A549 (cell line): ENCODE data around the gene TUBA3C. TPM values are rescaled to one million over a fixed set of nuclear protein-coding genes. Genes with fewer than 3 reads are reported as not detected.

Experiments used
- ATAC-seq, 2 experiments: fragments of 200-7000 bp in 1 of 2; fragments of >200 bp in 1 of 2; cut with Nextera tagmentation in 1 of 2; cut with Tn5 transposase in 1 of 2; 3 replicates each; pipeline versions ENCODE4 v1.8.0 to v1.9.1; 2018 to 2020; ENCODE audit warnings: mild to moderate bottlenecking in 1 of 2, moderate library complexity in 1 of 2
- CTCF ChIA-PET: fragments of 300-600 bp; sonication (Branson Sonifier 250); formaldehyde crosslinking; extraction: SDS; loops from one replicate; lab custom pipeline; 2021; ENCODE audit warnings: antibody characterized with exemption, inconsistent platforms; lab: Yijun Ruan, JAX
- POLR2A ChIA-PET: fragments of 350-600 bp; formaldehyde crosslinking; extraction: SDS; loops from one replicate; lab custom pipeline; 2021; ENCODE audit warnings: antibody characterized with exemption, inconsistent platforms; lab: Yijun Ruan, JAX
- DNase-seq, 2 experiments: peaks; one replicate each; pipeline versions ENCODE4 v3.0.0 to v3.0.0-alpha.2; 2011 to 2016; ENCODE audit warnings: low read depth in 1 of 2, low spot score in 1 of 2
- FAIRE-seq: peaks from 2 replicates; lab custom pipeline; 2011; peaks lifted over from hg19 to GRCh38; lab: Jason Lieb, UNC
- H3K27ac ChIP-seq, 2 experiments: fragments of >200 bp; sonication (Bioruptor Twin); formaldehyde crosslinking; 3 replicates each; pipeline ENCODE4 v1.5.1; 2016 to 2017
- H3K4me1 ChIP-seq: fragments of >200 bp; sonication (Bioruptor Twin); formaldehyde crosslinking; 3 replicates; pipeline ENCODE4 v1.6.1; 2016
- H3K4me2 ChIP-seq: fragments of >200 bp; sonication (Bioruptor Twin); formaldehyde crosslinking; 3 replicates; pipeline ENCODE4 v1.6.1; 2016
- H3K4me3 ChIP-seq: fragments of >200 bp; sonication (Bioruptor Twin); formaldehyde crosslinking; 3 replicates; pipeline ENCODE4 v1.5.1; 2016
- H3K9me3 ChIP-seq: fragments of >200 bp; sonication (Bioruptor Twin); formaldehyde crosslinking; 3 replicates; pipeline ENCODE4 v1.6.1; 2016
- BCL3 ChIP-seq: fragments of >200 bp; sonication (Bioruptor Twin); formaldehyde crosslinking; IDR thresholded peaks from 3 replicates; pipeline ENCODE4 v1.6.1; 2016
- BHLHE40 ChIP-seq: IDR thresholded peaks from 2 replicates; pipeline ENCODE4 v1.6.1; 2012; ENCODE audit warnings: low read depth, low read length, inconsistent platforms
- CHD4 ChIP-seq: fragments of 200-600 bp; sonication (generic); IDR thresholded peaks from 2 replicates; pipeline ENCODE4 v1.6.1; 2016; ENCODE audit warnings: antibody characterized with exemption, mild to moderate bottlenecking, borderline replicate concordance
- EHF ChIP-seq: fragments of 250-450 bp; sonication (Bioruptor Pico); IDR thresholded peaks from 2 replicates; pipeline ENCODE4 v1.5.0; 2020; ENCODE audit warnings: mild to moderate bottlenecking
- EHMT2 ChIP-seq: fragments of 200-600 bp; sonication (generic); IDR thresholded peaks from 2 replicates; pipeline ENCODE4 v1.6.1; 2016; ENCODE audit warnings: antibody characterized with exemption, low read depth, mild to moderate bottlenecking, moderate library complexity
- GATA3 ChIP-seq: IDR thresholded peaks from 2 replicates; pipeline ENCODE4 v1.6.1; 2012; ENCODE audit warnings: borderline replicate concordance
- HDAC2 ChIP-seq: fragments of 200-600 bp; sonication (generic); IDR thresholded peaks from 2 replicates; pipeline ENCODE4 v1.6.1; 2016
- HEYL ChIP-seq: fragments of 250-450 bp; sonication (Bioruptor Pico); IDR thresholded peaks from 2 replicates; pipeline ENCODE4 v1.8.0; 2021; ENCODE audit warnings: mild to moderate bottlenecking, moderate library complexity
- JUNB ChIP-seq: fragments of >200 bp; sonication (Bioruptor Twin); formaldehyde crosslinking; IDR thresholded peaks from 2 replicates; pipeline ENCODE4 v1.6.1; 2016
- KDM5A ChIP-seq: fragments of 200-600 bp; sonication (generic); IDR thresholded peaks from 2 replicates; pipeline ENCODE4 v1.6.1; 2016; ENCODE audit warnings: antibody characterized with exemption, mild to moderate bottlenecking
- MAZ ChIP-seq: fragments of 150-350 bp; IDR thresholded peaks from 2 replicates; pipeline ENCODE4 v1.6.1; 2014; ENCODE audit warnings: antibody characterized with exemption, low read depth, low read length, borderline replicate concordance
- PHF8 ChIP-seq: fragments of 200-600 bp; sonication (generic); IDR thresholded peaks from 2 replicates; pipeline ENCODE4 v1.6.1; 2016; ENCODE audit warnings: low read depth, mild to moderate bottlenecking, antibody characterized with exemption, moderate library complexity, borderline replicate concordance
- POLR2A ChIP-seq: IDR thresholded peaks from 2 replicates; pipeline ENCODE4 v1.6.1; 2012; ENCODE audit warnings: mild to moderate bottlenecking, low read length
- POLR2AphosphoS2 ChIP-seq: conservative IDR thresholded peaks from 2 replicates; pipeline ENCODE4 v1.6.1; 2012; ENCODE audit warnings: low read length, improper control_type of control experiment, inconsistent platforms
- REST ChIP-seq: fragments of 200-600 bp; sonication (generic); IDR thresholded peaks from 2 replicates; pipeline ENCODE4 v1.6.1; 2016; ENCODE audit warnings: antibody characterized with exemption, mild to moderate bottlenecking, moderate library complexity
- RFX5 ChIP-seq: fragments of 450-650 bp; IDR thresholded peaks from 2 replicates; pipeline ENCODE4 v1.7.1; 2014; ENCODE audit warnings: antibody characterized with exemption, mild to moderate bottlenecking, moderate library complexity
- RNF2 ChIP-seq: fragments of 200-600 bp; sonication (generic); IDR thresholded peaks from 2 replicates; pipeline ENCODE4 v1.6.1; 2016; ENCODE audit warnings: low read depth, mild to moderate bottlenecking, antibody characterized with exemption, moderate library complexity, borderline replicate concordance
- SREBF2 ChIP-seq: fragments of 450-650 bp; IDR thresholded peaks from 2 replicates; pipeline ENCODE4 v1.6.1; 2014; ENCODE audit warnings: mild to moderate bottlenecking, moderate library complexity
- ZC3H11A ChIP-seq: fragments of 450-650 bp; IDR thresholded peaks from 2 replicates; pipeline ENCODE4 v1.6.1; 2014; ENCODE audit warnings: antibody characterized with exemption, mild to moderate bottlenecking
- ZNF302 ChIP-seq: fragments of 250-450 bp; sonication (Bioruptor Pico); IDR thresholded peaks from 2 replicates; pipeline ENCODE4 v1.9.0; 2021; ENCODE audit warnings: inconsistent platforms, mild to moderate bottlenecking, moderate library complexity
- WGBS: methylation state at CpG from one replicate; pipeline ENCODE4 v1.1.6; 2017; ENCODE audit errors: missing lambda C conversion rate; 5-methylcytosine and 5-hydroxymethylcytosine counted together
- polyA plus RNA-seq, 4 experiments: library from polyadenylated mRNA; depleted of rRNA in 3 of 4; stranded (reverse); fragments of >200 nt; fragmentation: RNase III in 1 of 4; extraction: RNeasy Plus Mini Kit Qiagen cat#74134 plus additional on column Dnase treatment in 1 of 4; gene quantifications; 2 replicates in 3 of 4; 3 replicates in 1 of 4; pipeline ENCODE4 v1.2.3, GENCODE V29; 2011 to 2017
- TF ChIP-seq, protein P1 (sequence below): IDR thresholded peaks from 2 replicates; pipeline ENCODE4 v1.6.1; 2012
- TF ChIP-seq, protein P2 (sequence below): fragments of 250-450 bp; sonication (Bioruptor Pico); IDR thresholded peaks from 2 replicates; pipeline ENCODE4 v1.5.0; 2021; ENCODE audit warnings: mild to moderate bottlenecking, moderate library complexity, borderline replicate concordance

TUBA3C gene
- polyA plus RNA-seq, 2 of the 4 experiments (the other 2 are of a cell fraction), result not detected

- CTCF ChIA-PET, result no interaction called here
- Histone ChIP-seq H3K4me1 (no peaks in the 10 kb centered on the region), H3K4me2 (no peak overlapping the region), H3K9me3 (no peaks in the 10 kb centered on the region), H3K4me3 (no peak overlapping the region), H3K27ac (no peak overlapping the region)
- DNase-seq (no peak), ATAC-seq (no peak), FAIRE-seq (no peak)
- POLR2A ChIA-PET, result interaction anchor here (0.6 kb wide), 1 partner anchor 739 kb away, joined by 3 read pairs; no protein-coding TSS in a partner anchor
- WGBS, result 25% methylated on average over 4 of the region's 5 CpGs
- TF ChIP-seq REST, result no peak
- TF ChIP-seq HDAC2, result no peak
- no peak for TF ChIP-seq POLR2A
- TF ChIP-seq RNF2, result no peak
- TF ChIP-seq, protein P1, sequence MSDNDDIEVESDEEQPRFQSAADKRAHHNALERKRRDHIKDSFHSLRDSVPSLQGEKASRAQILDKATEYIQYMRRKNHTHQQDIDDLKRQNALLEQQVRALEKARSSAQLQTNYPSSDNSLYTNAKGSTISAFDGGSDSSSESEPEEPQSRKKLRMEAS, result no peak
- TF ChIP-seq JUNB, result no peak
- TF ChIP-seq BCL3, result no peak
- TF ChIP-seq KDM5A, result no peak
These were observed 4.4 kb upstream of the TUBA3C start for GRCh38 chr13:19185865-19186645.

DNA sequence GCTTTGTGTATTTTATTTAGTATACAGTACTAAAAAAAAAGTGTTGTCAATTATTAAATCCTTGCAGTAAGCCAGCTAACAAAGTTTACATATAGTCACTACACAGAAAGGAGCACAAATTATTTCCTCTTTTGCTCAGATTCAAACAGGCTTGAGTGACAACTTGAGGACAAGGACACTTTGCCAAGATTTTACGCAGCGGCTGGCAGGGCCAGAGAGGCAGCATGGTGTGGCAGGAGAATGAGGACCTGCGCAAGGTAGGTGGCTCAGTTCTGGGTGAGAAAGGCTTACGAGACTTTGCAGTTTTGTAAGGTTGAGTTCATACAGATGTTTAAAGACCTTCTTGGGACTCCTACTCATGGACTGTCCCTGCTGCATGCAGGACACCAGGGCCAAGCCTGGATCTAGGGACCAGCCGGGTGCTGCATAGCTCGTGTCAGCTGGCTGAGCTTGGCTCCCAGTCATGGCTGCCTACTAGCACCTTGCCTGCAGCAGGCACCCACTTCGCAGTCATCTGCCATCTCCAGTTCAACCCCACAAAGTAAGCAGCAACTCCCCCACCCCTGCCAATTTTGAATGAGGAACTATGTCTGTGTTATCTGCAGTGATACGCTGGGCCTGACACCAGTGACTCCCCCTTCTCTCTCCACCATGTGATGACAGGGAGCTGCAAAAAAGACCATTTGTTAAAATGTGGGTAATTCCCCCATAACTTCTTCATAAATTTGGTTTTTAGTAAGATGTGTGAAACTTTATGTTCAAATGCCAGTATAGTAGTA lies 3.7 kb upstream of the TUBA3C start:
- Histone ChIP-seq H3K4me3 (no peak overlapping the region), H3K4me1 (no peaks in the 10 kb centered on the region)
- no peak for TF ChIP-seq HEYL
- TF ChIP-seq CHD4, result no peak
- no peak for TF ChIP-seq EHF (CRISPR knock-in tag)
- TF ChIP-seq MAZ, result no peak
- TF ChIP-seq POLR2AphosphoS2, result no peak
- no peak for TF ChIP-seq SREBF2
- no peak for TF ChIP-seq ZC3H11A
- no peak for TF ChIP-seq GATA3
- no peak for TF ChIP-seq ZNF302
- TF ChIP-seq, protein P2, sequence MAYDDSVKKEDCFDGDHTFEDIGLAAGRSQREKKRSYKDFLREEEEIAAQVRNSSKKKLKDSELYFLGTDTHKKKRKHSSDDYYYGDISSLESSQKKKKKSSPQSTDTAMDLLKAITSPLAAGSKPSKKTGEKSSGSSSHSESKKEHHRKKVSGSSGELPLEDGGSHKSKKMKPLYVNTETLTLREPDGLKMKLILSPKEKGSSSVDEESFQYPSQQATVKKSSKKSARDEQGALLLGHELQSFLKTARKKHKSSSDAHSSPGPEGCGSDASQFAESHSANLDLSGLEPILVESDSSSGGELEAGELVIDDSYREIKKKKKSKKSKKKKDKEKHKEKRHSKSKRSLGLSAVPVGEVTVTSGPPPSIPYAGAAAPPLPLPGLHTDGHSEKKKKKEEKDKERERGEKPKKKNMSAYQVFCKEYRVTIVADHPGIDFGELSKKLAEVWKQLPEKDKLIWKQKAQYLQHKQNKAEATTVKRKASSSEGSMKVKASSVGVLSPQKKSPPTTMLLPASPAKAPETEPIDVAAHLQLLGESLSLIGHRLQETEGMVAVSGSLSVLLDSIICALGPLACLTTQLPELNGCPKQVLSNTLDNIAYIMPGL, result no peak
- TF ChIP-seq BHLHE40, result no peak
- TF ChIP-seq RFX5, result no peak
- no peak for TF ChIP-seq RNF2
- no peak for TF ChIP-seq PHF8
- no peak for TF ChIP-seq HDAC2
- no peak for TF ChIP-seq EHMT2
- TF ChIP-seq, all 56 proteins: peak for 0
- H3K4me2 ChIP-seq, result no peak overlapping the region
- no peaks in the 10 kb centered on the region for H3K9me3 ChIP-seq
- FAIRE-seq (no peak), DNase-seq (no peak), ATAC-seq (no peak)
- CTCF ChIA-PET, result no interaction called here
- WGBS, result 21% methylated on average over 8 of the region's 8 CpGs
- POLR2A ChIA-PET, result no interaction called here
- no peak overlapping the region for H3K27ac ChIP-seq
